ENCODE data around the gene SETD7.

SETD7 gene

DNA sequence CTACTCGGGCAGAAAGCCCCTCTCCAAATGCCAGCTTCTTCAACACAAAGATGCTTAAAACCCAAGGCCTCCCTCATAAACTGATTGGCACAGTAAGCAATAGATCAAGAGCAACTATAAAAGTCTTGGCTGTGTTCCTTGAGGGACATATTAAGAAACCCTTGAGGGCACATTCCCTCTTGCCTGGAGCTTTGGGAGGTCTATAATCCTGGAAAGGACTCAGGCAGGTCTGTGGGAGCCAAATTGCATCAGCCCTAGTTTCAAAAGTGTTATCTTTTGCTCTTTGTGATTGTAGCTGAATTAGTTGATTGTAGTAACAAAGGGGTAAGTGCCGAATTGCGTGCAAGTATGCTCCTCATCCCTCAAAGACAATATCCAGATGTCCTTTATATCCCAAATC is 18.6 kb upstream of the SETD7 start:
- no peak for DNase-seq (ENCODE audit: low read depth in 1 of 2, low spot score in 1 of 2)

DNA sequence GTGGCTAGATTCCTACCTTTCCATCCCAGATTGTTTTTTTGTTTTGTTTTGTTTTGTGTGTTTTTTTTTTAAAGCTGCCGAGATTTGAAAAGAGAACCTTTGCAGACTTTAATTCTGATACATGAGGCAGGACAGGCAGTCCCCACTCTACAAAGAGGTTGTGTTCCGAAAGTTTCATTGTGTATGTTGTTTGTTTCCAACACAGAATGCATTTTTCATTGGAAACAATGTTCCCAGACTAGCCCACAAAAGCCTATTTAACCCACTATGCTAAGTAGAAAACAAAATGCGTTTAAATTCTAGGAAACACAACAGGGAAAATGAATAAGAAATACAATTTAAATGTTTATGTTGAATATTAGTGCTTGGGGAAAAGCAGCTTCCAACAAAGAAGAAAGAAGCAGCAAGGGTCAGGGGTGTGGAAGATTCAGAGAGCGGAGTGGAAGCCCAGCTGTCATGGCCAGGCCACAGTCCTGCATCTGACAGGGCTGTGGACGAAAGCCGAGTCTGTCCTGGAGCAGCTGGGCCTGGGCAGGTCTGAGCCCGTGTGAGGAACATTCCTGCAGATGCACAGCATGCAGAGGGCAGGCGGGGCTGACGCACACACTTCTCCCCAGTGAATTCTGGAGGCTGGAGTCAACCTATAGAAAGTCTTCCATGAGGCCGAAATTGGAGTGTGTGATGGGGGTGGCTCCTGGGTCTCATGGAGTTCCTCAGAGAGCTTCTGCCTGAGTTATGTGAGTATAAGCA is 12.4 kb upstream of the SETD7 start:
- no peak for DNase-seq (ENCODE audit: low read depth in 1 of 2, low spot score in 1 of 2)

DNA sequence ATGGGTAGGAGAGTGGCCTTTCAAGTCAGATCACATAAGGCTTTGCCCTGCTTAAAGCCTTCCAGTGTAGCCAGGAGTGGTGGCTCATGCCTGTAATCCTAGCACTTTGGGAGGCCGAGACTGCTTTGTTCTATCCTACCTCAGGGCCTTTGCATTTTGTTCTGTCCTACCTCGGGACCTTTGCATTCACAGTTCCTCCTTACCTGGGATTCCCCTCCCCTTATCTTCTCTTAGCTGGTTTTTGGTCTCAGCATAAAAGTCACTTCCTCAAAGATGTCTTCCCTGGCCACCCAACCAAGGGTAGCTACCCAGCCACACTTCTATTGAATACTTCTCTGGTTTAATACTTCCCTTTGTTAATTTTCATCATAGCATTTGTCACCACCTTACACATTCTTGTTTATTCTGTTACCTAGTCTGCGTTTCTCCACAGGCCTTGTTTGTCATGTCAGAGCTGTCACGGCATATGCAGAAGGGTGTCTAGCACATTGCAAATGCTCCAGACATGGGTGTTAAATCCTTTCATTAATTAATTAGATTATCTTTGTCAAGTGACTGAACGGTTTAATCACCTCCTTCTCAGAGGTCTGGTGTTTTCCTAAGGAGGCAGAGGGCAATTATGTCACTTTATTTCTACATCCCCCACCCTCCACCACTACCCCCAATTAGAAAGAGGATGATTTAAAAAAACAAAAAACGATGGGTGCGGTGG is 11.3 kb upstream of the SETD7 start:
- DNase-seq (ENCODE audit: low read depth in 1 of 2, low spot score in 1 of 2), result no peak

DNA sequence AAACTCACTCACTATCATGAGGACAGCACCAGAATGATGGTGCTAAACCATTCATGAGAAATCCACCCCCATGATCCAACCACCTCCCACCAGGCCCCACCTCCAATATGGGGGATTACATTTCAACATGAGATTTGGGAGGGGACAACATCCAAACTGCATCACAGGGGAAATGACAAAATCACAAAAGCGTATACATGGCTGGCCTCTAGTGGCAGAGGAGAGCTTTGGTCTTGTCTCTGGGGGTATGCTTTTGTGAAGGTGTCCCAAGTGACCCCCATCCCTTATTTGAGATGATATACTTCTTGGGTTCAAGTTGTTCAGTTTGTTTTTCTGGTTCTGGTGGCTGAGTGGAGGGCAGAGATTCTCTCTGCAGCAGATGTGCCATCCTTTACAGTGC is 8.5 kb upstream of the SETD7 start:
- no peak for DNase-seq (ENCODE audit: low read depth in 1 of 2, low spot score in 1 of 2)

DNA sequence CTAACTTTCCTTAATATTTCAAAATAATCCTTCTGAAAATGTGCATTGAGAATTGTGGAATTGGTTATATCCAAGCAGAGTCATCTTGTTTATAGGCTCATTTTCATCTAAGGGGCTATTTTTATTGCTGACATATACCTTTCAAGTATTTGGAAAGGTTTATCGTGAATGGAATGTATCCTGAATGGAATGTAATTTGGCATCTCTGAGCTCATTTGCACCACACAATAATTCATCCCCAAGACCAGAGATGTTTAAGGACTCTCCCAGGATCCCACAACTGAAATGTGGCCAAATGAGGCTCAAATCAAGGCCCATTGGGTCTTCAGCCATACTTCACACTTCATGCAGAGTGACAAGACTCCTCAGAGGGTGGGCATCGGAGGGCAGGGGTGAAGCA is 7.5 kb upstream of the SETD7 start:
- DNase-seq (ENCODE audit: low read depth in 1 of 2, low spot score in 1 of 2), result no peak

DNA sequence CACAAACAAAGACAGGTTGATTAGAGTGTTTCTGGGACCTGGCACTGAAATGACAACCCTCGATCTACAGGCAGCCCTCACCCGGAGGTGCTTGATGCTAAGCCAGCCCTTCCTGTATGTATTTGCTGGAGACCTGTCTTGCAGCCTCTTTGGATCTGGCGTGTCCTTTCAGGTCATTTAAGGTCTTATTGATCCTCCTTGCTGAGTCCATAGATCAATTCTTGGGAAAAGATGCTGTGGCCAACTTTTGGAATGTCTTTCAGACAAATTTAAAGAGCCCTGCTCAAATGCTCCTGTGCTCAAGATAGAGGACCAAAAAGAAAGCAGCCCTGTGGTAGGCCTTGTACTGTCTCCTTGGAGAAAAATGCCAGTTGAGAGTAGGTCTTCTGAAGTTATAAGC is 6.8 kb upstream of the SETD7 start:
- no peak for DNase-seq (ENCODE audit: low read depth in 1 of 2, low spot score in 1 of 2)

DNA sequence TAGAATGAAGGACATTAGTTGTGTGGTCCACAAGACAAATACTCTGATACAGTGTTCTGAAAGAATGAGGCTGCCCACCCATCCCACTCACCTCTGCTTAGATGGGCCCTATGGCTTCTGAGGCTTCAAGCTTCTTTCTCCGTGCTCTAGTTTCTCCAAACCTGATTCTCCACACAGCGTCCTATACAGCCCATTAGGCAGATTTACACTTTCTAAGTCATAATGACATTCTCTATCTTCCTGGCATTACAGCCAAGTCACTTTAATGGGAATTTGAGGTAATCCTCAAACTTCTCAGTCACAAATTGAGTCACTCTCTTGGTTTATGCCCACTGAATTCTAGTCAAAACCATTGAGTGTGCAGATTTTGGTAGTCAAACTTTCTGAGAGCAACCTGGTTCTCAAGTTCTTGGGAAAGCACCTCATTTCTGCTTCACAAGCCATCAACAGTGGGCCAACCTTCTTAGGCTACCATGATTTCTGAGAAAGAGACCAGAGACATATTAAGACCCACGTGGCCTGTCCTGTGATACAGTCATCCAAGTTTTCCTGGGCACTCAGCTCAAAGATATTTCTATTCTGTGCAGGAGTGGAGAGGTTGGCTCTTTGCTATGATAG is 6.2 kb upstream of the SETD7 start:
- DNase-seq (ENCODE audit: low read depth in 1 of 2, low spot score in 1 of 2), result no peak

DNA sequence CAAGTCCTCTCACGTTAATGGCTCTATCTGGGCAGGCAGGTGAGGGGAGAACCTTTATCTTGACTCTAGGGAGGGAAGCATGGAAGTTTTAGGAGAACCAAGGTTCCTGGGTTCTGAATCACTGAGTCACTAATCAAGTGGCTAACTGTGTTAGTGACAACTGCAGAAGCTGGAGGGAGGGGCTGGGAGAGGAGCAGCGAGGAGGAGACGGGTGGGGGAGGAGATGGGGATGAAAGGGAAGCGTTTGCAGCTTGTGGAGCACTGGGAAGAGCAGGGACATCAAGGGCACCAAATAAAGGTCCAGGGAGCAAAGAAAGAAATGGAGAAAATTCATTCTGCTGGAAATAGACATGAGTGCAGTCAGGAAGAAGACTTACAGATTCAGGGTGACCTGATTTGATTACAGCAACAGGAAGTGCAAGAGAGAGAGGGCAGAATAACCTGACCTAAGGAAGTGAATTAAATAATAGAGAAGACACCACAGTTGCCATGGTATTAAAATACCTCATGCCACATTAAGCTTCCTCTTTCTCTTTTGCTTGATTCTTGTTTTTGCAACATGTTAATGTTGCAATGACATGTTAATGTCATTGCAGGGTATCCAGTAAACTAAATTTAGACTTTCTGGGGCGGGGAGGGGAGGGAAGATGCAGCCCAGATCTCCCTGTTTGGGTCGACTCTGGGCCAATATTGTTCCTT is 4.5 kb upstream of the SETD7 start:
- no peak for DNase-seq (ENCODE audit: low read depth in 1 of 2, low spot score in 1 of 2)

DNA sequence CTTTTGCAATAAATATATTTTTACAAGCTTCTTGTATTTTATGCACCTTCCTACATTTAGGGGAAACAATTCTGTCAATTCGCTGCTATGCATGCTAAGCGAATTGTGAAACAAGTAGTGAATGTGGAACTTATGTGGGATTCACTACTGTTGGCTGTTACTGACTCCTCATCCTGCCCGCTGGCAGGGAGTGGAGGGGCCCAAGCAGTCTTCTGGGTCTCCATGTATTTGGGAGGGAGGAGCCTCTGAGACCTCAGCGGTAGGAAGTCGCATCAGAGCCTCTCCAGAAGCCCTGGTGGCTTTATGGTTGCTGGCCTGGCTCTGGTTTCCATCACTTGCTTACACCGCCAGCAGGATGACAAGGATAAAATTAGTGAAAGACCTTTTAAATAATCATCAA is 3.7 kb upstream of the SETD7 start:
- no peak for DNase-seq (ENCODE audit: low read depth in 1 of 2, low spot score in 1 of 2)

DNA sequence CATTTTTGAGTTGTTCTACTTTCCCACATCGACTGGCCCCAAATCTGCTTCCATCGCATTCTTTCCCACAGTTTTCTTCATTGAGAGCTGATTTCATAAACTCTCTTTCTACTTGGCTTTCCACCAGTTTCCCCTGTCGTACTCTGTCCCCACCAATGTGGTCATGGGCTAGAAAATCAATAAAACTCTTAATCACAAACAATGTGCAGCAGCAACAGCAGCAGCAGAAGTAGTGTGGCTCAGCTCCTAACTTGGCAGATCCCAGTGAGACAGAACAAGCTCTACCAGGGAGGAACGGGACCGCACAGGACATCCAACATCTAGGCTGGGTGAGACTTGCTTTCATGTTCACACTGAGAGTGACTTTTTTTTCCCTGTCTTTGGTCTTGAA is 3.1 kb upstream of the SETD7 start:
- DNase-seq (ENCODE audit: low read depth in 1 of 2, low spot score in 1 of 2), result no peak

DNA sequence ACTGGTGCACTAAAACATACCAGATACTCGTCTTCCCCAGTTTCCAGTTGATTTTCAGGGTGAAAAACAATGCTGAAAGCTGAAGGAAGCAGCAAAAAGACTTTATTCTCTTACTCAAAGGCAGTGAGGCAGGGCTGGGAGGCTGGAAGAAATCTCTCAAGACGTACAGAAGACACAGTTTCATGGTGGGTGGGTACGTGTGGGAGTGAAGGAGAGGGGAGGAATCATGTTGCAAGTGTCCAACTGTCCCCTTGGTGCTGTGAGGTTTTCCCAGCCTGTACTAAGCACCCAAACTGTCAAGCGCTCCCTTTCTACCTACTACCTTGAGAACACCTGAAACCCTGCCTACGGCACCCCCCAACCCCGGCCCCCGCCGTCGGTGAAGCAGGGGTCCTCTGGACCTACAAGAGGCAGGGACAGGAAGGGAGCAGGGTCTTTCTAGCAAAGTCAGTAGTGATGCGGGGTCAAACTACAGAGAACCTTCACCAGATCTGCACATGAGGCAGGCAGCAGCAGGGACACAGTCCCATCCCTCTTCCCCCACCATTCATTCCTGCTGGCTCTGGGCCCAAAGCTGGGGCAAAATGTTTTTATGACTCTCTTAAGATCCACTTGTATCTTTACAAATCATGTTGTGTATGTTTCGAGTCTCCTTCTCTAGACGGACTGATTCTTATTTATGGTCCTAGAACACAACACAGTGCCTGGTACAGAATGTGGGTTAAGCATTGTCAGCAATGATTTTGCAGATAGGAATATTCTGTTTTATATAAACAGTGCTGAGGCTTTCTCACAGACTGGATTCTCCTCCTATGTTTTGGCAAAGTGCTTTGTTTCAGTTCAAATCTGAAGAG is 2.4 kb upstream of the SETD7 start:
- no peak for DNase-seq (ENCODE audit: low read depth in 1 of 2, low spot score in 1 of 2)

DNA sequence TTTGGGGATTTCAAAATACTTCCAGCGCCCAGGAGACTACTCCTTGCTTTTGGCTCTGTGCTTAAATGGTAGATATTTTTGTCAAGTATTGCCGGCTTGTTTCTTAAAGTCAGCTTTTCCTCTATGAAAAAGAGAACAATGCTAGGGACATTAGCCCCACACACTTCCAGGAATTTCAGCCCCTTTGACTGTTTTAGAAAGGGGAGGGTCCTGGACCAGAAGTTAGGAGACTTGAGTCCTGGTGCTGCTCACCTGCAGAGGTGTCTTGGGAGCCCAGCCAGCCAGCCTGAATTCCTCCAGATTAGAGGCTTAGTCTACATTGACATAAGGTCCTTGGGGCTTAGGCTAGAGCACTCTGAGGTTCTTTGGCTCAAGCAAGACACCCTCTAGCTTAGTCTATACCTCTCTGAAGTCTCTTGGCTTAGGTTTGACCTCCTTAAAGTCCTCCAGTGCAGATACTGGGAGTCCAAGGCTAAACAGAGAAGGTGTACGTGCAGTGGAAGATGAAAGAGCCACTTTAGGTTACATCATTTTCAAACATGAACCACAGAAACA is 1.6 kb upstream of the SETD7 start:
- DNase-seq (ENCODE audit: low read depth in 1 of 2, low spot score in 1 of 2), result no peak

DNA sequence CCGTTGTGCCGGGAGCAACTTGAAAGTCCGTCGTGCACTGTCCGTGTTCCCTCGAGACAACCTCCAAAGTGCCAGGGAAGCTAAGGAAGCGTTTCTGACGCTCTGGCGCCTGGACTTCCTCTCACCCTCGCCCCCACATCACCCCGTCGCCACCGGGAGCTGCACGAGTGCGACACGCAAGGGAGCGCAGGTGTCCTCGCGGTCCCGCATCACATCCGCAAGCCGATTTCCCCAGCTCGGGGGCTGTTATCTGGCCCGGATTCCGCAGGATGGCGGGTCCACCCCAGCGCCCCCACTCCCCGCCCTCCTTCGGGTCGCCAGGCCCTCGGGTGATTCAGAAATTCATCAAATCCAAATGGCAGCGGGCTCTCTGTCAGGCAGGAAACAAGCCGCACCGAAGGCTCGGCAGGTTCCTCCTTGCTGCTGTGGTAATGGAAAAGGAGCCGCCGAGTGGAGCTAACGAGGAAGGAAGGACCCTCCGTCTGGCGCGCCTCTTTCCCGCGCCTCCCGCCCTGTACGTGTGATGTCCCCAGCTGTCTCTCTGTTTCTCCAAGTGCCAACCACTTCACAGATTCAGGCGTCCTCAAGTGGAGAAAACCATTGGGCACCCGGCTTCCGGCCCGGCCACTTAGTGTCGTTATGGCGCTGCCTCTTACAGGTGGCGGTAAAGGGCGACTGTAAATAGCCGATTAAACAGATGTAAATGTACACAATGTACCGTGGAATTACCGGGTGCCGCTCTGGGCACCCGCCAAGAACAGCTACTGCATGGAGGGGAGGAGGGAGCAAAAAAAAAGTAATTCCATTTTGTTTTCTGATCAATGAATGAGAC is 921 bp upstream of the SETD7 start:
- DNase-seq (ENCODE audit: low read depth in 1 of 2, low spot score in 1 of 2), result peak; percentile 31 to 39

DNA sequence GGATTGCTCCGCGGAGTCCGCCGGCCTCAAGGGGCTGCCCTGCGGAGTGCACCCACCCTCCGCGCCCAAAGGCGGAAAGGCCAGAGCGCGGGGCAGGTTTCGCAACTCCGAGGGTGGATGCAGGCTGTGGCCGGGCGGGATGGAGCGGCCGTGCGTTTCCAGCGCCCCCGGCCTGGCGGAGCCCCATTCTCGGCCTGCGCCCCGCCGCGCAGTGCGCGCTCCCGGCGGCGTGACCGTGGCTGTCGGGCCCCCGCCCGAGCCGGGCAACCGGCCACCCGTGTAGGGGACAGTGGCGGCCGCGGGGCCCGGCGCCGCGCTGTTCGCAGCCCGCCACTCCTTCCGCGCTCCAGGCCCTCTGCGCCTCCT is 331 bp downstream of the SETD7 start:
- DNase-seq (ENCODE audit: low read depth in 1 of 2, low spot score in 1 of 2), result no peak

DNA sequence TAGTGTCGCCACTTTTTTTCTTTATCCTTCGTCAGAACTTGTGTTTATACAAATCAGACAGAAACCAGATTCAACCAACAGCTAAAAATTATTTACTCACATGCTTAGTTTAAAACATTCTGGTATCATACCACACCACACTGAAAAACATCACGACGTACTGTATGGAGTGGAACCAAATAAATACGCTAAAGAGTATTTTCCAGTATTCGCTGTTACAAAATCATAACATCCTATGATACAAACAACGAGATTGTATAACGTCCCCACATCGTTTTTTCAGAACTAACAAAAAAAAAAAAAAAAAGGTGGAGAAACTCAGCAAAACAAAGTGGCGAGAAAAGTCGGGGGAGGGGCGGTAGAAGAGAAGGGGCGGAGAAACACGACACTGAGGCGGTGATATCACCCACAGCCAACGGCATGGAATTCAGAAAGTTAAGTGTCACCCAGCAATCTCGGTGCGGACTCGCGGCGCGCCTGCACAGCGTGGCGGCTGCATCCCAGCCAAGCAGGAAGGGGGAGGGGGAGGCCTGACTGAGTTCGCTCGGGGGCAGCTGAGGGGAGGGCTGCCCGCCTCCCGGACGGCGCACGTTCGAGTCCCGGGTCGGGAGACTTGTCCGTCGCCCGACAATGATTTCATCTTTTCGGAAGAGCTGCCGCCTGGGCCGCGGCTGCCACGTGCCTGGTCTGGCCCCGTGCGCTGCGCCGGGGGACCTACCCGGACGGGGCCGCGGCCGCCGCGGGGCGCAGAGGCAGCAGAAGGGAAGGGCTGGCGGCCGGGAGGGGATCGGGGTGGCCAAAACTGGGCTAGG is 920 bp downstream of the SETD7 start:
- peak; percentile 60 to 62 for DNase-seq (ENCODE audit: low read depth in 1 of 2, low spot score in 1 of 2)

DNA sequence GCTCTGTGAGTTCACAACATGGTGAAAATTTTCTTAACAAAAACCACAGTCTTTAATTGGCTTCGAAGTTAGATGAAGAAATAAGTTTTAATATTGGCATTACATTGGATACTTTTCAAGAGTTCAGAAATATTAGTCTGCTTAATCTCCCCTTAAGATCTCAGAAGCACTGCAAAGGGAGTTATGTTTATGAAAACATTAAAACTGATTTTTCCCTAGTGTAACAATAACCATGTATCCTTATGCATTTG is 1.5 kb downstream of the SETD7 start:
- DNase-seq (ENCODE audit: low read depth in 1 of 2, low spot score in 1 of 2), result no peak

DNA sequence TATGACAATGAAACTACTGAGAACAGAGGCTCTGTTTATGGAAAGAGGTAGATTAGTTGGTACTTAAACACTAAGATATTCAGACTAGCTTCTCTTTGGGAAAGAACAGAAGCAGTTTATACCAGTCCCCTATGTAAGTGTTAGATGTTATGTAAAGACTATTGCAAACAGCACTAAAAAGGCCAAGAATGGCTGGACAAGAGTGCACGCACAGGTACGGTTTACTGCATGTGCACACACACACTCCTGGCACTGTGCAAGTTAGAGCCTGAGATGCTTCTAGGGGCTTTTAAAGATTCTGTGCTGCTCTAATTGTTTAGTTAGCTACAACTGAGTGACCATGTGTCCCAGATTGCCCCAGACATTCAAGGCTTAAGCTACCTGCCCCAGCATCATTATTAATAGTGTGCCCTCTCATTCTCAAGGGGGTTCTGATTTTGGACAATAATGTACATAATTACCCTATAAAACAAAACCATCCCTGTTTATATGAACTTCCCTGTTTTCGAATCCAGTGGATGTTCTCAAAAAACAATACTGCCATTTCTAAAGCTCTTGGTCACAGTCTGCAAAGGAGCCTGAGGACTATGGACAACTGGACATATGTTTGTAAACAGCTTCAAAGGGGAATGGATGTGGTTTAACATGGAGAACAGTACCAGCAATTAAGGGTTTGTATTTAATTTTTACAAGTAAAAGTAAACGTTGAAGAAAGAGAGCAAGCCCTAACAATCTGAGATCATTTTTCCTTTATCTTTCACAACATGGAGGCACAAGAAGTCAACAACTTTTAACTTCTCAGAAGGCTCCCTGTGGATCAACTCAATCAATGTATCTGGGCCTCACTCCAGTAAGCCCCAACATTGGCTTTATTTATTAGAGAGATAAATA is 2.0 kb downstream of the SETD7 start:
- no peak for DNase-seq (ENCODE audit: low read depth in 1 of 2, low spot score in 1 of 2)
